H9 (cell line): Measurements from ENCODE around the gene DNAJC8. TPM values are rescaled to one million over a fixed set of nuclear protein-coding genes. Genes with fewer than 3 reads are reported as not detected.

ENCODE experiments used
- DNase-seq: peaks from one replicate; pipeline ENCODE4 v3.0.0-alpha.2; 2017
- H2AFZ ChIP-seq: one replicate; pipeline ENCODE4 v1.6.1; 2013; ENCODE audit warnings: mild to moderate bottlenecking, low read length, control low read depth, moderate library complexity
- H2AK5ac ChIP-seq: 2 replicates; pipeline ENCODE4 v1.6.1; 2013; ENCODE audit warnings: low read length, control low read depth, mixed read lengths; ENCODE audit not compliant: insufficient read length
- H2BK120ac ChIP-seq: one replicate; pipeline ENCODE4 v1.6.1; 2013; ENCODE audit warnings: low read depth, mild to moderate bottlenecking, low read length, control low read depth, inconsistent platforms; ENCODE audit not compliant: poor library complexity, severe bottlenecking
- H2BK12ac ChIP-seq: 2 replicates; pipeline ENCODE4 v1.6.1; 2013; ENCODE audit warnings: low read length, control low read depth, mixed read lengths, low read depth; ENCODE audit not compliant: insufficient read length
- H2BK15ac ChIP-seq: 2 replicates; pipeline ENCODE4 v1.6.1; 2013; ENCODE audit warnings: low read depth, low read length, control low read depth
- H2BK20ac ChIP-seq: one replicate; pipeline ENCODE4 v1.6.1; 2013; ENCODE audit warnings: low read depth, mild to moderate bottlenecking, low read length, control low read depth, inconsistent platforms; ENCODE audit not compliant: poor library complexity, severe bottlenecking
- H2BK5ac ChIP-seq: 2 replicates; pipeline ENCODE4 v1.6.1; 2013; ENCODE audit warnings: low read length, control low read depth, mixed read lengths; ENCODE audit not compliant: insufficient read length
- H3K14ac ChIP-seq: 2 replicates; pipeline ENCODE4 v1.6.1; 2013; ENCODE audit warnings: low read length, control low read depth; ENCODE audit not compliant: insufficient read depth
- H3K18ac ChIP-seq: 2 replicates; pipeline ENCODE4 v1.6.1; 2013; ENCODE audit warnings: low read depth, mild to moderate bottlenecking, mixed read lengths, low read length, control low read depth; ENCODE audit not compliant: insufficient read length
- H3K23ac ChIP-seq: 2 replicates; pipeline ENCODE4 v1.6.1; 2013; ENCODE audit warnings: low read length, control low read depth, mixed read lengths, low read depth; ENCODE audit not compliant: insufficient read length
- H3K23me2 ChIP-seq: 2 replicates; pipeline ENCODE4 v1.6.1; 2013; ENCODE audit warnings: low read depth, mild to moderate bottlenecking, mixed read lengths, low read length, control low read depth; ENCODE audit not compliant: insufficient read length, poor library complexity, severe bottlenecking
- H3K27ac ChIP-seq: 2 replicates; pipeline ENCODE4 v1.5.1; 2013; ENCODE audit warnings: low read length, control low read depth, mixed read lengths, low read depth; ENCODE audit not compliant: insufficient read length
- H3K27me3 ChIP-seq: 2 replicates; pipeline ENCODE4 v1.6.1; 2013; ENCODE audit warnings: low read length, control low read depth, inconsistent platforms; ENCODE audit not compliant: insufficient read depth
- H3K4ac ChIP-seq: 2 replicates; pipeline ENCODE4 v1.6.1; 2013; ENCODE audit warnings: low read depth, mild to moderate bottlenecking, control low read depth, inconsistent platforms, low read length, moderate library complexity
- H3K4me1 ChIP-seq: 2 replicates; pipeline ENCODE4 v1.6.1; 2013; ENCODE audit warnings: low read length, control low read depth, inconsistent platforms; ENCODE audit not compliant: insufficient read depth
- H3K4me2 ChIP-seq: 2 replicates; pipeline ENCODE4 v1.6.1; 2013; ENCODE audit warnings: low read length, control low read depth, mixed read lengths; ENCODE audit not compliant: insufficient read length, insufficient read depth
- H3K56ac ChIP-seq: 2 replicates; pipeline ENCODE4 v1.6.1; 2013; ENCODE audit warnings: low read depth, mild to moderate bottlenecking, mixed read lengths, low read length, control low read depth; ENCODE audit not compliant: insufficient read length
- H3K79me1 ChIP-seq: 2 replicates; pipeline ENCODE4 v1.6.1; 2013; ENCODE audit warnings: low read depth, mild to moderate bottlenecking, moderate library complexity, low read length, control low read depth, inconsistent platforms; ENCODE audit not compliant: insufficient read depth, poor library complexity, severe bottlenecking
- H3K79me2 ChIP-seq: 2 replicates; pipeline ENCODE4 v1.6.1; 2013; ENCODE audit warnings: low read length, control low read depth, inconsistent platforms; ENCODE audit not compliant: insufficient read depth
- H3K9ac ChIP-seq: 2 replicates; pipeline ENCODE4 v1.6.1; 2013; ENCODE audit warnings: low read length, control low read depth, mixed read lengths; ENCODE audit not compliant: insufficient read length; ENCODE audit errors: extremely low read depth
- H3K9me3 ChIP-seq: one replicate; pipeline ENCODE4 v1.6.1; 2013; ENCODE audit warnings: low read depth, low read length, inconsistent platforms; ENCODE audit not compliant: control insufficient read depth
- H3T11ph ChIP-seq: one replicate; pipeline ENCODE4 v1.6.1; 2013; ENCODE audit warnings: mild to moderate bottlenecking, low read length, control low read depth, inconsistent platforms
- H4K20me1 ChIP-seq: one replicate; pipeline ENCODE4 v1.6.1; 2013; ENCODE audit not compliant: control insufficient read depth, insufficient read length, insufficient read depth
- H4K5ac ChIP-seq: 2 replicates; pipeline ENCODE4 v1.6.1; 2013; ENCODE audit warnings: low read depth, mild to moderate bottlenecking, mixed read lengths, low read length, control low read depth; ENCODE audit not compliant: insufficient read length
- H4K8ac ChIP-seq: replicated peaks from 2 replicates; pipeline ENCODE4 v1.6.1; 2013; ENCODE audit warnings: low read length, control low read depth, mixed read lengths, low read depth; ENCODE audit not compliant: insufficient read length
- H4K91ac ChIP-seq: 2 replicates; pipeline ENCODE4 v1.6.1; 2013; ENCODE audit warnings: low read depth, mild to moderate bottlenecking, moderate library complexity, mixed read lengths, low read length, control low read depth; ENCODE audit not compliant: insufficient read length
- H3K27ac Mint-ChIP-seq, 3 experiments: 2 replicates in 2 of 3; 3 replicates in 1 of 3; pipeline ENCODE4 v1.8.0; 2020 to 2021; ENCODE audit warnings: mixed read lengths in 3 of 3, mild to moderate bottlenecking in 1 of 3, moderate library complexity in 1 of 3
- H3K27me3 Mint-ChIP-seq: 2 replicates; pipeline ENCODE4 v1.8.0; 2021; ENCODE audit warnings: low read depth, mild to moderate bottlenecking, moderate library complexity, mixed read lengths
- H3K36me3 Mint-ChIP-seq, 3 experiments: 2 replicates in 2 of 3; 3 replicates in 1 of 3; pipeline ENCODE4 v1.8.0; 2020 to 2021; ENCODE audit warnings: low read depth in 3 of 3, mixed read lengths in 3 of 3; ENCODE audit not compliant: insufficient read depth in 1 of 3
- H3K4me1 Mint-ChIP-seq, 2 experiments: 2 replicates each; pipeline ENCODE4 v1.8.0; 2020; ENCODE audit warnings: mixed read lengths in 2 of 2
- H3K4me3 Mint-ChIP-seq, 2 experiments: 2 replicates in 1 of 2; 3 replicates in 1 of 2; pipeline ENCODE4 v1.8.0; 2020 to 2021; ENCODE audit warnings: mild to moderate bottlenecking in 2 of 2, mixed read lengths in 2 of 2, moderate library complexity in 1 of 2
- H3K9me3 Mint-ChIP-seq, 2 experiments: 2 replicates in 1 of 2; 3 replicates in 1 of 2; pipeline ENCODE4 v1.8.0; 2020; ENCODE audit warnings: mild to moderate bottlenecking in 2 of 2, mixed read lengths in 2 of 2, moderate library complexity in 1 of 2
- CTCF ChIP-seq: fragments of 200-600 bp; sonication (generic); conservative IDR thresholded peaks from 3 replicates; pipeline ENCODE4 v1.8.0; 2021; ENCODE audit warnings: antibody characterized with exemption, mild to moderate bottlenecking
- WGBS: extraction: QIAGEN DNeasy Blood & Tissue Kit; methylation state at CpG from one replicate; pipeline ENCODE4 v1.1.7; 2013; ENCODE audit warnings: missing lambda C conversion rate, low lambda C conversion rate, mixed read lengths; ENCODE audit not compliant: insufficient read length; ENCODE audit errors: extremely low coverage; 5-methylcytosine and 5-hydroxymethylcytosine counted together
- total RNA-seq: library from RNA; stranded (reverse); gene quantifications from 2 replicates; pipeline ENCODE4 v1.2.1, GENCODE V29; 2021

Gene DNAJC8
- total RNA-seq, 1 experiment from 2014 or later, result 132 TPM

- no peak overlapping the region for H2BK120ac ChIP-seq
- H4K20me1 ChIP-seq, result no peaks in the 10 kb centered on the region
- H3T11ph ChIP-seq, result no peak overlapping the region
- H3K4me3 Mint-ChIP-seq, result no peak overlapping the region
- no peak overlapping the region for H4K91ac ChIP-seq
- no peaks in the 10 kb centered on the region for H3K79me1 ChIP-seq
- H3K56ac ChIP-seq, result no peak overlapping the region
- H2BK20ac ChIP-seq, result no peak overlapping the region
- H3K9me3 Mint-ChIP-seq, result no peaks in the 10 kb centered on the region; a peak in 1 of 5 replicates
- H3K27me3 Mint-ChIP-seq, result no peaks in the 10 kb centered on the region
- H3K23me2 ChIP-seq, result no peaks in the 10 kb centered on the region
- H4K5ac ChIP-seq, result no peak overlapping the region
- no peaks in the 10 kb centered on the region for H3K36me3 Mint-ChIP-seq
- H3K27me3 ChIP-seq, result no peaks in the 10 kb centered on the region
- H3K27ac ChIP-seq, result no peak overlapping the region
- H3K9ac ChIP-seq, result no peak overlapping the region
- no peak overlapping the region for H2AK5ac ChIP-seq
- H3K27ac Mint-ChIP-seq, result peak overlapping the region in 2 of 3 experiments; percentile 32 to 51; a peak in 3 of 7 replicates
- no peak overlapping the region for H2BK5ac ChIP-seq
- no peak overlapping the region for H3K23ac ChIP-seq
- no peaks in the 10 kb centered on the region for H3K9me3 ChIP-seq
- H3K4me2 ChIP-seq, result no peak overlapping the region
- H3K14ac ChIP-seq, result no peak overlapping the region
- no peak overlapping the region for H4K8ac ChIP-seq
- no peak overlapping the region for H3K4ac ChIP-seq
- no peak overlapping the region for H3K18ac ChIP-seq
- H2BK12ac ChIP-seq, result no peak overlapping the region
- DNase-seq, result no peak
- H3K4me1 Mint-ChIP-seq, result peaks cover 11 to 18% of the 10 kb centered on the region in 2 experiments
- no peak for TF ChIP-seq CTCF
- no peaks in the 10 kb centered on the region for H3K4me1 ChIP-seq
- H2AFZ ChIP-seq, result no peak overlapping the region
- H2BK15ac ChIP-seq, result no peak overlapping the region
- no CpG with 5 or more reads among the region's 8 CpGs for WGBS
- H3K79me2 ChIP-seq, result no peaks in the 10 kb centered on the region
Observed at GRCh38 chr1:28172713-28173150, 60.1 kb downstream of the DNAJC8 start.
